GM23248 (cell line): ENCODE results near the gene IQUB. TPM values are rescaled to one million over a fixed set of nuclear protein-coding genes. Genes with fewer than 3 reads are reported as not detected.

Experiments used
- DNase-seq: peaks from one replicate; pipeline ENCODE4 v3.0.0-alpha.2; 2015
- H2AFZ ChIP-seq: fragments of 200-600 bp; sonication (generic); 2 replicates; pipeline ENCODE4 v1.6.1; 2016; ENCODE audit warnings: antibody characterized with exemption
- H3F3A ChIP-seq: fragments of 200-600 bp; sonication (generic); 2 replicates; pipeline ENCODE4 v1.6.1; 2016; ENCODE audit warnings: mild to moderate bottlenecking, antibody characterized with exemption, mixed run types; ENCODE audit not compliant: insufficient read depth
- H3K27ac ChIP-seq: fragments of 200-600 bp; sonication (generic); 2 replicates; pipeline ENCODE4 v1.5.1; 2016; ENCODE audit warnings: mild to moderate bottlenecking
- H3K27me3 ChIP-seq: fragments of 200-600 bp; sonication (generic); replicated peaks from 2 replicates; pipeline ENCODE4 v1.6.1; 2016; ENCODE audit warnings: mild to moderate bottlenecking; ENCODE audit not compliant: insufficient read depth
- H3K36me3 ChIP-seq: fragments of 200-600 bp; sonication (generic); 2 replicates; pipeline ENCODE4 v1.6.1; 2016; ENCODE audit warnings: low read depth, mild to moderate bottlenecking
- H3K4me1 ChIP-seq: fragments of 200-600 bp; sonication (generic); 2 replicates; pipeline ENCODE4 v1.6.1; 2016; ENCODE audit warnings: mild to moderate bottlenecking; ENCODE audit not compliant: insufficient read depth
- H3K4me2 ChIP-seq: fragments of 200-600 bp; sonication (generic); one replicate; pipeline ENCODE4 v1.6.1; 2016; ENCODE audit warnings: mild to moderate bottlenecking; ENCODE audit not compliant: unreplicated experiment
- H3K4me3 ChIP-seq: fragments of 200-600 bp; sonication (generic); 2 replicates; pipeline ENCODE4 v1.5.1; 2016; ENCODE audit warnings: mild to moderate bottlenecking
- H3K79me2 ChIP-seq: fragments of 200-600 bp; sonication (generic); 2 replicates; pipeline ENCODE4 v1.6.1; 2016; ENCODE audit warnings: mild to moderate bottlenecking; ENCODE audit not compliant: insufficient read depth
- H3K9ac ChIP-seq: fragments of 200-600 bp; sonication (generic); 2 replicates; pipeline ENCODE4 v1.6.1; 2016; ENCODE audit warnings: mild to moderate bottlenecking
- H3K9me2 ChIP-seq: fragments of 200-600 bp; sonication (generic); 2 replicates; pipeline ENCODE4 v1.6.1; 2016; ENCODE audit warnings: mixed run types, mild to moderate bottlenecking, moderate library complexity; ENCODE audit not compliant: insufficient read depth
- H3K9me3 ChIP-seq: fragments of 200-600 bp; sonication (generic); one replicate; pipeline ENCODE4 v1.6.1; 2017; ENCODE audit warnings: low read depth
- H4K20me1 ChIP-seq: fragments of 200-600 bp; sonication (generic); 2 replicates; pipeline ENCODE4 v1.6.0; 2016; ENCODE audit not compliant: insufficient read depth
- EZH2 ChIP-seq: fragments of 200-600 bp; sonication (generic); IDR thresholded peaks from 2 replicates; pipeline ENCODE4 v1.6.1; 2018; ENCODE audit warnings: antibody characterized with exemption, mild to moderate bottlenecking; ENCODE audit not compliant: insufficient read depth, poor library complexity, severe bottlenecking
- EZH2phosphoT487 ChIP-seq: fragments of 200-600 bp; sonication (generic); IDR thresholded peaks from 2 replicates; pipeline ENCODE4 v1.6.1; 2018; ENCODE audit warnings: antibody characterized with exemption, moderate library complexity, mild to moderate bottlenecking, low read depth; ENCODE audit not compliant: insufficient read depth
- WGBS, 2 experiments: methylation state at CpG; one replicate each; pipeline ENCODE4 v1.1.6; 2015 to 2017; ENCODE audit warnings: low lambda C conversion rate in 2 of 2, low coverage in 1 of 2; ENCODE audit errors: missing lambda C conversion rate in 2 of 2; 5-methylcytosine and 5-hydroxymethylcytosine counted together
- in situ Hi-C: fragments of 300-500 bp; cut with MboI; formaldehyde crosslinking; loops from 2 replicates; pipeline ENCODE4 v1.15.0; 2020
- polyA plus RNA-seq: library from polyadenylated mRNA; unstranded; fragments of >200 nt; fragmentation: Nextera tagmentation; extraction: Ambion mirVana; gene quantifications from 2 replicates; pipeline ENCODE4 v1.2.1, GENCODE V29; 2016
- total RNA-seq: library from RNA; depleted of rRNA; stranded (reverse); fragments of >200 nt; shearing (Covaris generic); gene quantifications from 2 replicates; pipeline ENCODE4 v1.2.3, GENCODE V29; 2014

The IQUB gene
- total and polyA plus RNA-seq, 2 experiments from 2014 or later = 0.10 TPM; not detected in 1

DNA sequence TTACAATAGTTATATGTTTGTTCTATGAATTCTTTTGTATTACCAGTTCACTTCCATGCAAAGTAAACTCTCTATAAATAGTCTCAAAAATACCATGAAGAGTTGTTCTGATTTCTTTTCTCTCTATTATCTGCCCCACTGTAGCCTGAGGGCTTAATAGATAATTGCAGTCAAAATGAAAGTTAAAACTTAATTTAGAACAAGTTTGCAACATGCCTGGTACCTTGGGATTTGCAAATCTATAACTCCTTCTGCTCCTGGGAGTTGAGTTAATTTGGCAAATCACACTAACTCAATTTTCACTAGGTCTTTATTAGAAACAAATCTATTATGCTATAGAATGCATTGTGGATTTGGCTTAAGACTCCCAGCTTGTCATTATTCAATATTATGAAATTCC lies 45.0 kb upstream of the IQUB start:
- no peaks in the 10 kb centered on the region for H3K4me1 ChIP-seq
- no peaks in the 10 kb centered on the region for H3K9me3 ChIP-seq
- TF ChIP-seq EZH2 (no peak), EZH2phosphoT487 (no peak)
- DNase-seq = no peak
- H4K20me1 ChIP-seq = no peaks in the 10 kb centered on the region
- H3K79me2 ChIP-seq = no peaks in the 10 kb centered on the region
- no peaks in the 10 kb centered on the region for H3F3A ChIP-seq
- no peak overlapping the region for H3K4me2 ChIP-seq
- H2AFZ ChIP-seq = no peak overlapping the region
- no peak overlapping the region for H3K9ac ChIP-seq
- H3K27ac ChIP-seq = no peak overlapping the region
- H3K36me3 ChIP-seq = no peaks in the 10 kb centered on the region
- no peak overlapping the region for H3K4me3 ChIP-seq
- H3K27me3 ChIP-seq = peaks cover 28% of the 10 kb centered on the region
- in situ Hi-C loops = no loop called here
- H3K9me2 ChIP-seq = no peaks in the 10 kb centered on the region

GRCh38 chr7:123573896-123574467 lies 39.6 kb upstream of the IQUB start:
- Histone ChIP-seq H3K9ac (no peak overlapping the region), H3K9me2 (no peaks in the 10 kb centered on the region), H3K79me2 (no peaks in the 10 kb centered on the region), H3K9me3 (no peaks in the 10 kb centered on the region), H3K4me3 (no peak overlapping the region), H3K27ac (no peak overlapping the region), H3F3A (no peaks in the 10 kb centered on the region), H2AFZ (no peak overlapping the region), H3K4me2 (no peak overlapping the region), H4K20me1 (no peaks in the 10 kb centered on the region), H3K36me3 (no peaks in the 10 kb centered on the region), H3K27me3 (peaks cover 18% of the 10 kb centered on the region), H3K4me1 (no peaks in the 10 kb centered on the region)
- WGBS, 2 experiments = 36 to 38% methylated on average over 2 of the region's 2 CpGs
- DNase-seq = peak; percentile 5
- TF ChIP-seq EZH2 = no peak
- no peak for TF ChIP-seq EZH2phosphoT487
- in situ Hi-C loops = no loop called here

GRCh38 chr7:123573341-123573740 lies 38.9 kb upstream of the IQUB start:
- Histone ChIP-seq H3K9me2 (no peaks in the 10 kb centered on the region), H3K9me3 (no peaks in the 10 kb centered on the region), H3K9ac (no peak overlapping the region), H3K36me3 (no peaks in the 10 kb centered on the region), H3K79me2 (no peaks in the 10 kb centered on the region), H3K27me3 (peaks cover 18% of the 10 kb centered on the region), H3F3A (no peaks in the 10 kb centered on the region), H3K4me2 (no peak overlapping the region), H4K20me1 (no peaks in the 10 kb centered on the region), H2AFZ (no peak overlapping the region), H3K4me3 (no peak overlapping the region), H3K27ac (no peak overlapping the region), H3K4me1 (no peaks in the 10 kb centered on the region)
- TF ChIP-seq EZH2phosphoT487 = no peak
- TF ChIP-seq EZH2 = no peak
- WGBS, 2 experiments = 55 to 56% methylated on average over 3 of the region's 3 CpGs
- no peak for DNase-seq
- in situ Hi-C loops = no loop called here

DNA sequence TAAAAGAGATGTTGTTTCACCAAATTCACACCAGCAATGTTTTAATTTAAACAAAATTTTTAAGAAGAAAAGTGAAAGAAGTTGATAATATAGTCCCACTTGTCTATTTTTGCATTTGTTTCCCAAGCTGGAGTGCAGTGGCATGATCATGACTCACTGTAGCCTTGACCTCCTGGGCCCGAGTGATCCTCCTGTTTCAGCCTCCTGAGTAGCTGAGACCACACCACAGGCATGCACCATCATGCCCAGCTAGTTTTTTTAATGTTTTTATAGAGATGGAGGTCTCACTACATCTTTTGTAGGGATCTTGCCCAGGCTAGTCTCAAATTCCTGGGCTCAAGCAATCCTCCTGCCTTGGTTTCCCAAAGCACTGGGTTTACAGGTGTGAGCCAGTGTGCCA lies 37.3 kb upstream of the IQUB start:
- Histone ChIP-seq H3K4me1 (no peaks in the 10 kb centered on the region), H3K79me2 (no peaks in the 10 kb centered on the region), H3K27ac (no peak overlapping the region), H3K9me2 (no peaks in the 10 kb centered on the region), H3K9ac (no peak overlapping the region), H3K9me3 (no peaks in the 10 kb centered on the region), H3K4me3 (no peak overlapping the region), H4K20me1 (no peaks in the 10 kb centered on the region), H2AFZ (no peak overlapping the region), H3K36me3 (no peaks in the 10 kb centered on the region), H3F3A (no peaks in the 10 kb centered on the region), H3K4me2 (no peak overlapping the region), H3K27me3 (peaks cover 6% of the 10 kb centered on the region; the same call in 1 of the 2 replicates)
- no peak for DNase-seq
- in situ Hi-C loops = no loop called here
- 14 to 21% methylated on average over 1 of the region's 1 CpG for WGBS, 2 experiments
- TF ChIP-seq EZH2 (no peak), EZH2phosphoT487 (no peak)

DNA sequence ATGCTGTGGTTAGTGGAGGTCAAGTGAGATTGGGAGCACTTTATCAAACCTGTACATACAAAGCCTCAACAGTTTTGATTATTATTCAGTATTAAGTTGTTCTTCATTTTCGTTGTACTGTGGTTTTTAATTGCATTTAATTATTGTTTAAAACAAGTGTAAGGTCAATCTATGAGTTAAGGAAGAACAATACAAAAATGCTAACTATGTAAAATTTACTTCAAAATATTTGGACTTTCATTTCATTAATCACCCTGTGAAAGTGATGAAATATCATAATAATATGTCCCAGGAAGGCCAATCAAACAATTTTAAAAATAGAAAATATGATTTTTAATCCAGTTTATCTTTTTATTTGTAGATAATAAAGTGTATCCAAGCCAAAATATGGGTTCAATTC lies 36.8 kb upstream of the IQUB start:
- Histone ChIP-seq H3K79me2 (no peaks in the 10 kb centered on the region), H3K9ac (no peak overlapping the region), H3K4me1 (no peaks in the 10 kb centered on the region), H3K4me2 (no peak overlapping the region), H3K9me3 (no peaks in the 10 kb centered on the region), H3K27ac (no peak overlapping the region), H3K36me3 (no peaks in the 10 kb centered on the region), H3K4me3 (no peak overlapping the region), H3F3A (no peaks in the 10 kb centered on the region), H4K20me1 (no peaks in the 10 kb centered on the region), H2AFZ (no peak overlapping the region), H3K27me3 (peaks cover 1% of the 10 kb centered on the region; the same call in 1 of the 2 replicates), H3K9me2 (no peaks in the 10 kb centered on the region)
- DNase-seq = no peak
- in situ Hi-C loops = no loop called here
- TF ChIP-seq EZH2 = no peak
- no peak for TF ChIP-seq EZH2phosphoT487
- WGBS, 2 experiments = 63 to 64% methylated on average over 1 of the region's 1 CpG
